NCI-H2107 (cell line): Measurements from ENCODE around the gene BMF.

Experiments used
- DNase-seq: peaks from one replicate; lab custom pipeline; 2025; lab: John Stamatoyannopoulos, UW

The BMF gene

GRCh38 chr15:40048211-40048792 is 60.4 kb downstream of the BMF start:
- no peak for DNase-seq

- DNase-seq: no peak
Observed at GRCh38 chr15:40047415-40048210, 61.1 kb downstream of the BMF start.

- no peak for DNase-seq
Observed at GRCh38 chr15:40046721-40047414, 61.8 kb downstream of the BMF start.

- DNase-seq: no peak
Observed at GRCh38 chr15:40045572-40046217, 63.0 kb downstream of the BMF start.

GRCh38 chr15:40044717-40045571 is 63.7 kb downstream of the BMF start:
- DNase-seq: peak; percentile 53

GRCh38 chr15:40043927-40044716 is 64.6 kb downstream of the BMF start:
- no peak for DNase-seq

- DNase-seq: no peak
Observed at GRCh38 chr15:40042791-40043320, 65.8 kb downstream of the BMF start.

- DNase-seq: no peak
Observed at GRCh38 chr15:40040770-40041169, 67.9 kb downstream of the BMF start.

GRCh38 chr15:40040293-40040635 is 68.4 kb downstream of the BMF start:
- DNase-seq: no peak

GRCh38 chr15:40038638-40039543 is 69.8 kb downstream of the BMF start, which contains the start of gene SRP14:
Gene SRP14 (minus strand): TSS chr15:40039181. CDS start chr15:40039116, 65 bp downstream.
- peak; percentile 58 for DNase-seq

- DNase-seq: no peak
Observed at GRCh38 chr15:40038275-40038637, 70.4 kb downstream of the BMF start.
